ENCODE results near the gene FAM13A.
"Not testable (repeated sequence)": the region's sequence is repeated elsewhere in the genome, so short reads cannot be mapped to it uniquely, and the experiment has no call there.

The FAM13A gene

GRCh38 chr4:89056953-89057398 lies at the start of gene FAM13A:
Gene FAM13A (minus strand): TSS chr4:89057185. CDS start chr4:89056964, 221 bp downstream.
- peak; percentile 83 for DNase-seq (ENCODE audit: low read depth)

GRCh38 chr4:89105726-89106125 lies 48.7 kb upstream of the FAM13A start:
- DNase-seq (ENCODE audit: low read depth) = no peak

DNA sequence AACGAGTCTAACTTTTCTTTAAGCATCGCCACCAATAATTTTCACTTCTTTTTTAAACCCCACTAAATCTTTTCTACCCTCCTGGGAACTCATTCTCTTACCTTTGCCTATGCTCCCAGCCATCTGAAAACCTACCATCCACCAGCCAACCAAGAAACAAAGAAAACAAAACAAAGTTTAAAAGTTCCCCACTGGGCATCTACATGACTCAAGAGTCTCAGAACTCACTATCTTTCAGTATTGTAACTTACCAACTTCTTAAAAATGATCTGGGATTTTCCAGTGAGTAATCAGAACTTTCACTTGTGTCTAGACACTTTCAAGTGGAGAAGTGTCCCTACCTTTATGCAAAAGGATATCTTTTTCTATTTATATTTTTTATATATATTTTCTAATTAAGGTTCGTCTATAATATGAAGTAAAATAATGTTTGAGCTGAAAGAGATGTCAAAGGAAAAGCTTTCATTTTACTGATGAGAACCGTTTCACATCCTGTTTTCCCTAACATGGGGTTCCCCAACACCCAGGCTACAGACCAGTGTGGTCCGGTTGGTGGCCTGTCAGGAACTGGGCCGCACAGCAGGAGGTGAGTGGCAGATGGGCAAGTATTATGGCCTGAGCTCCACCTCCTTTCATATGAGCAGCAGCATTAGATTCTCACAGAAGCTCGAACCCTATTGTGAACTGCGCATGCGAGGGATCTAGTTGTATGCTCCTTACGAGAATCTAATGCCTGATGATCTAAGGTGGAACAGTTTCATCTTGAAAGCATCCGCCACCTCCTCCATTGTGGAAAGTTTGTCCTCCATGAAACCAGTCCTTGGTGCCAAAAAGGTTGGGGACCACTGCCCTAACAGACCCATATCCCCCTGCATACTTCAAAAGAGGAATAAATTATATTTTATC lies 44.5 kb upstream of the FAM13A start:
- DNase-seq (ENCODE audit: low read depth) = no peak

DNA sequence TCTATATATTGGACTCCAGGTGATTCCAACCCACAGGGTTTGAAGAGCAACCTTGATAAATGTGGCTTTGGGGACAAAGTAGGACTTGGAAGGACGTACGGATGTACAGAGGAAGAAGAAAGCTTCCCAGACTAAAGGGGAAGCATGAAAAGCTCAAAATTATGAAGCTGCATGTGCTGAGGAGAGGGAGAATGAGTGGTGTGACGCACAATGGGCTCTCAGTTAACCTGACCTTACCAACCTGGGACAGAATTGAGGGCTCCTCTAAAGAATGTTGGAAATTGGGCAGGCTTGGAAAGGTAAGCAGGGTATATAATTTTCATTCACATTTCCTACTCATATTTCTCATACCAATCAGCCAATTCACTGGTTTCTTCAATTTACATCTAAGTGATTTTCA lies 43.9 kb upstream of the FAM13A start:
- DNase-seq (ENCODE audit: low read depth) = no peak

GRCh38 chr4:89099471-89099870 lies 42.5 kb upstream of the FAM13A start:
- no peak for DNase-seq (ENCODE audit: low read depth)

GRCh38 chr4:89099034-89099433 lies 42.0 kb upstream of the FAM13A start:
- DNase-seq (ENCODE audit: low read depth) = no peak

DNA sequence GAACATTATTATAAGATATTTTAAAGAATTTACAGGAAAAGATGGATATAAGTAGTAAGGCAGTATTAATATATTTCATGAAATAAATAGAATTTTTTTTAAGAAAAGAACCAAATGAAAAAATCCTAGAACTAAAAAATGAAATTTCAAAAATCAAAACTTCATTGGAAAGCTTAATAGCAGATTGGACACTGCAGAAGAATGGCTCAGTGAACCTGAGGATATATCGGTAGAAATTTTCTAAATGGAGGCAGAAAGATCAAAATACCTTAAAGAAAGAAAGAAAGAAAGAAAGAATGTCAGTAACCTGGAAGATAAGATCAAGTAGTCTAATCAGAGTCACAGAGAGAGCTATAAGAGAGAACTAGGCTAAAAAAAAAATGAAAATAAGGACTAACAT lies 21.3 kb upstream of the FAM13A start:
- no peak for DNase-seq (ENCODE audit: low read depth)

GRCh38 chr4:89077761-89078160 lies 20.8 kb upstream of the FAM13A start:
- DNase-seq (ENCODE audit: low read depth) = no peak

GRCh38 chr4:89072921-89073320 lies 15.9 kb upstream of the FAM13A start:
- no peak for DNase-seq (ENCODE audit: low read depth)

GRCh38 chr4:89071311-89071710 lies 14.3 kb upstream of the FAM13A start:
- DNase-seq (ENCODE audit: low read depth) = no peak

DNA sequence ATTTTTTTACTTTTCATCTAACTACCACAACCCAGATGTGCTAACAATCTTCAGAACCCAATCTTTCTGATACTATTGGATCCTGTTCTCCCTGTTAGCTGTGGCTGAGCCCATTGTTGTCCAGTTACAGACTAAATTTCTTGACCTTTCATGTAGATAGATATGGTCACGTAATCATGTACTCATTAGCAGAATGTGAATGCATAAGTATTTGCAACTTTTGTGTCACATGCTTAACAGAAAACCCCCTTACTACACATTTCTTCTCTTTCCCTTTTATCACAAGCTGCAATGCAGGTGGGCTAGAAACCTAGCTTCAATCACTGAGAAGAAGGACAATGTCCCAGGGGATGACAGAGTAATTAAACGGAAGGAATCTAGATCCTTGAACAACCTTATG lies 13.1 kb upstream of the FAM13A start:
- no peak for DNase-seq (ENCODE audit: low read depth)

GRCh38 chr4:89069481-89069880 lies 12.5 kb upstream of the FAM13A start:
- DNase-seq (ENCODE audit: low read depth) = peak; percentile 8

DNA sequence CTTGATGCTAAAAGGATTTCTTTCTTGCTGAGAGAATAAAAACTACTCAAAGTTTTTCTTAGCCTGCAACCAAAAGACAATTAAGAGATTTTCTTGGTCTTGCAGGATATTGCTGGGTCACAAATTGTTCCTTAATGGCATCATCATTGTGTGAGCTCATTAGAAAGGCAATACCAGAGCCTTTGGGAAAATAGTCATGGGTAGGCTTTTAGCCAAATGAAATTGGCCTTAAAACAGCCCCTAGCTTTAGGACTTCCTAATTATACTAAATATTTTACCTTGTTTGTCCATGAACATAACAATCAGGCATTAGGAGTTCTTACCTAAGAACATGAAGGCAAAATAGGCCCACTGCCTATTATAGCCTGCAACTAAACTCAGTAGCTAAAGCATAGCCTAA lies 10.4 kb upstream of the FAM13A start:
- no peak for DNase-seq (ENCODE audit: low read depth)

DNA sequence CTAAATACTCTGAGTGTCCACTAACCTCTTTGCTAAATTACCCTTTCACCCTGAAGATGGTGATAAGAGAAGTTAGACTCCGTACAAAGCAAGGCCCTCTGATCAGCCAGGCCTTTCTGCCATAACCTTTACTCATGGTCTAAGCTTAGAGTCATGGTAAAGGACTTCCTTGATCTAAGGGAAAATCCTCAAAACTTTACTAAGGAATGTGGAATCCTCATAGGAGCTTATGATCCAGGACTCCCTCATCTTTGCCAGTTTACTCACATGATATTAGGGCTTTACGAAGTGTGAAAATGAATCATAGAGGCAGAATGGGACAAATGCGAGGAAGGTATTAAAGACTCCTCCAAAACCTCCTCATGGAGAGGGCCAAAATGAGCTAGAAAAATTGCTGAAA lies 7.9 kb upstream of the FAM13A start:
- DNase-seq (ENCODE audit: low read depth) = no peak

GRCh38 chr4:89057844-89058243 lies 859 bp upstream of the FAM13A start:
- DNase-seq (ENCODE audit: low read depth) = not testable (repeated sequence)

DNA sequence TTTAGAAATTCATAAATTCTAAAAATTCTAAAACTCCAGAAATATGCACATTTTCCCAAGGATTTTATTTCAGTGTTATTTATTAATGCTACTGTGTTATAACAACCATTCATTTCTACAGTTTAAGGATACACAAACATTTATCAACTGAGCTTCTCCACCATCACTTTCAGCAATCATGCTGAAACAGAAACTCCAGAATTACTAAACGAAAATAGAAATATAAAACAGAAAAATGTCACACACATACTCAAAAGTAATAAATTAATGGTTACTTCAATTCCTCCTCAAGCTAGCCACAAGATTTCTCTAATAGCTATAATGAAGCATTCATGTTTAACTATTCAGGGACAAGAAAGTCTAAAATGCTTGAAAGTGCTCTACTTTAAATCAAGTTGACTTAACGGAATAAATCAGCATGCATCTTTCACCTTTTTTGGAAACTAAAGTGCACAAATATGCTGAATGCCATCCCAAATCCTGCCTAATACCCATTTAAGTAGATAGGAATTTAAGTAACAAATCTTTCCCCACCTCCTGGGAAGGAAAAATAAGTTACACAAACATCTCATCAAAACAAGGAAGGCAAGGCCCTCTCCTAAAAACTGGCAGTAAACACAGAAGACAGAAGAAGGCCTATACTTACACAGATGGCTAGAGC lies 563 bp downstream of the FAM13A start:
- DNase-seq (ENCODE audit: low read depth) = peak; percentile 4

GRCh38 chr4:89055157-89056080 lies 1.6 kb downstream of the FAM13A start:
- no peak for DNase-seq (ENCODE audit: low read depth)

- no peak for DNase-seq (ENCODE audit: low read depth)
Observed at GRCh38 chr4:89054627-89055026, 2.4 kb downstream of the FAM13A start.

DNA sequence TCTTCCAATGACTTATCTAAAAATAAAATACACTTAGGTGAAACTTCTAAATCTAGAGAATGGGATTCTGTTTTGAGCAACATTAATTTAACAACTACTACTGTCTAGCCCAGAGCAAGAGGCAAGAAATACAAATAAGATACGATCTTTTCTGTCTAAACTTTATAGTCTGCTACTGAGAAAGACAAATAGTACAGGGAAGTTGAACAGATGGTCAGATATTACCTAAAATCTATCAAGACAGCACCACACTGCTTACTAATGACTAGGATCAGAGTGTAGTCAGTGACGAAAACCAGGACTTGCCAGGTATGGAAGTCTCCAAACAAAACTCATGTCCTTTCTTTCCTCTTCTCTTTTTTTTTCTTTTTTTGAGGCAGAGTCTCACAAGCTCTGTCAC lies 7.1 kb downstream of the FAM13A start:
- no peak for DNase-seq (ENCODE audit: low read depth)

DNA sequence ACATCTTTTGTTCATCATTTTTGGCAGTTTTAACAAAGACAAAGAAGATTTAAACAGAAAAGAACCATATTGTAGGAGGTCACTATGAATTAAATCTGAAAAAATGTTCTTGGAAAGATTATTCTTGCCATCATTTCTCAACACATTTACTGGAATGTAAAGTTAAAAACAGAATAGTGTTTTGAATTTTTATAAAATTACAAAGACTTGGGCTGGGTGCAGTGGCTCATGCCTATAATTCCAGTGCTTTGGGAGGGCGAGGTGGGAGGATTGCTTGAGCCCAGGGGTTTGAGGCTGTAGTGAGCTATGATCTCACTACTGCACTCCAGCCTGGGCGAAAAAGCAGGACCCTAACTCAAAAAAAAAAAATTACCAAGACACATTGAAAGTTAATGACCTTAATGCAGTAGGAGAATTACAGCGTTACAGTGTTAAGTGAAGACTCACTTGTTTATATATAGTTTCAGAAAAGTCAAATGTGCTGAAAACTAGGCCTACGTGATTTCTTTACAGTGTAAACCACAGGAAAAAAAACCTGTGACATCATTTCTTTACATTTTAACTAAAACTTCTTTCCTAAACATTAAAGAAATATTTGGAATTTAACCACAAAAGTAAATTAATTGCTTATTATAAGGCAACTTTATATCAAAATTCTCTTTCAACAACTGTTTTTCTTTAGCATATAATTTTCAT lies 7.9 kb downstream of the FAM13A start:
- no peak for DNase-seq (ENCODE audit: low read depth)

DNA sequence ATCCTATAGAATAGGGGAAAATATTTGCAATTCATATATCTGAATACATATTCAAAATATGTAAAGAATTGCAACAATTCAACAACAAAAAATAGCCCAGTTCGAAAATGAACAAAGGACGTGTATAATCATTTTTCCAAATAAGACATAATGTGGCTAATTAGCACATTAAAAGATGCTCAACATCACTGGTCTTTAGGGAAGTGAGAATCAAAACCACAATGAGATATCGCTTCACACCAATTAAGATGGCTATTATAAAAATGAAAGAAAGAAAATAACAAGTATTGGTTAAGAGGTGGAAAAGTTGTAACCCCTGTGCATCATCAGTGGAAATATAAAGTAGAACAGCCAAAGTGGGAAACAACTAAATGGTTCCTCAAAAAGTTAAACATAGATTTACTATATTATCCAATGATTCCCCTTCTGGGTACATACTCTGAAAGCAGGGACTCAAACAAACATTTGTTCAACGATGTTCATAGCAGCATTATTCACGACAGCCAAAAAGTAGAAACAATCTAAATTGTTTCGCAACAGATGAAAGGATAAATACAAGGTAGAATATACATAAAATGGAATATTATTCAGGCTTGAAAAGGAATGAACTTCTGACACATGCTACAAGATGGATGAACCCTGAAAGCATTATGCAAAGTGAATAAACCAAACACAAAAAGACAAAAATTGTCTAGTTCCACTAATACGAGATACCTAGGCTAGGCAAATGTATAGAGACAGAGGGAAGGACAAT lies 12.7 kb downstream of the FAM13A start:
- DNase-seq (ENCODE audit: low read depth) = no peak

Measured in CMK (cell line).